Liver (tissue), 3 donors: ENCODE measurements around the gene RCBTB1.

Experiments
- JUND ChIP-seq, 2 donors: IDR thresholded peaks; 2 replicates each; pipeline ENCODE4 v1.6.1; 2016; ENCODE audit warnings: antibody characterized with exemption in 2 of 2
- YY1 ChIP-seq: IDR thresholded peaks from 2 replicates; pipeline ENCODE4 v1.6.1; 2016; ENCODE audit warnings: antibody characterized with exemption, mild to moderate bottlenecking
- TF ChIP-seq, protein P1 (sequence below): fragments of 150-350 bp; IDR thresholded peaks from 2 replicates; pipeline ENCODE4 v1.5.1; 2017; ENCODE audit warnings: improper control_type of control experiment, low read depth, low read length; ENCODE audit not compliant: missing input control
- TF ChIP-seq, protein P2 (sequence below): IDR thresholded peaks from 2 replicates; pipeline ENCODE4 v1.6.1; 2016; ENCODE audit warnings: antibody characterized with exemption
- TF ChIP-seq, protein P3 (sequence below): IDR thresholded peaks from 2 replicates; pipeline ENCODE4 v1.6.1; 2016; ENCODE audit warnings: antibody characterized with exemption
- donor health status: healthy.
- donor health status: healthy.

DNA sequence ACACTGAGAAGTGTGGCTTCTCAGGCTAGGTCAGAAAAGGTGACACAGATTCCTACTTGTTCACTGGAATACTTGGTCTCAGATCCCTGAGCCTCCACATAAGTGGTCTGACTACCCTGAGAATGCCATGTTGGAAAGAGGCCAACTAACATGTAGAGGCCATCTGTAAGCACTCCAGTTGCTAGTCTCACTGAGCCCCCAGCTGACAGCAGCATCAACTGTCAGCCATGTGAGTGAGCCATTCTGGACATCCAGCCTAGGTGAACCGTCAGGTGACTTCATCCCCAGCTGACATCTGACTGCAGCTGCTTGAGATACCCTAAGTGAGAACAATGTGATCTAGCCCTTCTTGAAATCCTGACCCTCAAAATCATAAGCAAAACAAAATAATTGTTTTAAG is 24.8 kb upstream of the RCBTB1 start:
- TF ChIP-seq YY1: no peak
- no peak for TF ChIP-seq JUND (IDR thresholded peaks at IDR 0.05)
- TF ChIP-seq, protein P1, sequence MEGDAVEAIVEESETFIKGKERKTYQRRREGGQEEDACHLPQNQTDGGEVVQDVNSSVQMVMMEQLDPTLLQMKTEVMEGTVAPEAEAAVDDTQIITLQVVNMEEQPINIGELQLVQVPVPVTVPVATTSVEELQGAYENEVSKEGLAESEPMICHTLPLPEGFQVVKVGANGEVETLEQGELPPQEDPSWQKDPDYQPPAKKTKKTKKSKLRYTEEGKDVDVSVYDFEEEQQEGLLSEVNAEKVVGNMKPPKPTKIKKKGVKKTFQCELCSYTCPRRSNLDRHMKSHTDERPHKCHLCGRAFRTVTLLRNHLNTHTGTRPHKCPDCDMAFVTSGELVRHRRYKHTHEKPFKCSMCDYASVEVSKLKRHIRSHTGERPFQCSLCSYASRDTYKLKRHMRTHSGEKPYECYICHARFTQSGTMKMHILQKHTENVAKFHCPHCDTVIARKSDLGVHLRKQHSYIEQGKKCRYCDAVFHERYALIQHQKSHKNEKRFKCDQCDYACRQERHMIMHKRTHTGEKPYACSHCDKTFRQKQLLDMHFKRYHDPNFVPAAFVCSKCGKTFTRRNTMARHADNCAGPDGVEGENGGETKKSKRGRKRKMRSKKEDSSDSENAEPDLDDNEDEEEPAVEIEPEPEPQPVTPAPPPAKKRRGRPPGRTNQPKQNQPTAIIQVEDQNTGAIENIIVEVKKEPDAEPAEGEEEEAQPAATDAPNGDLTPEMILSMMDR: no peak
- TF ChIP-seq, protein P2, sequence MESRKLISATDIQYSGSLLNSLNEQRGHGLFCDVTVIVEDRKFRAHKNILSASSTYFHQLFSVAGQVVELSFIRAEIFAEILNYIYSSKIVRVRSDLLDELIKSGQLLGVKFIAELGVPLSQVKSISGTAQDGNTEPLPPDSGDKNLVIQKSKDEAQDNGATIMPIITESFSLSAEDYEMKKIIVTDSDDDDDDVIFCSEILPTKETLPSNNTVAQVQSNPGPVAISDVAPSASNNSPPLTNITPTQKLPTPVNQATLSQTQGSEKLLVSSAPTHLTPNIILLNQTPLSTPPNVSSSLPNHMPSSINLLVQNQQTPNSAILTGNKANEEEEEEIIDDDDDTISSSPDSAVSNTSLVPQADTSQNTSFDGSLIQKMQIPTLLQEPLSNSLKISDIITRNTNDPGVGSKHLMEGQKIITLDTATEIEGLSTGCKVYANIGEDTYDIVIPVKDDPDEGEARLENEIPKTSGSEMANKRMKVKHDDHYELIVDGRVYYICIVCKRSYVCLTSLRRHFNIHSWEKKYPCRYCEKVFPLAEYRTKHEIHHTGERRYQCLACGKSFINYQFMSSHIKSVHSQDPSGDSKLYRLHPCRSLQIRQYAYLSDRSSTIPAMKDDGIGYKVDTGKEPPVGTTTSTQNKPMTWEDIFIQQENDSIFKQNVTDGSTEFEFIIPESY: no peak
- TF ChIP-seq, protein P3, sequence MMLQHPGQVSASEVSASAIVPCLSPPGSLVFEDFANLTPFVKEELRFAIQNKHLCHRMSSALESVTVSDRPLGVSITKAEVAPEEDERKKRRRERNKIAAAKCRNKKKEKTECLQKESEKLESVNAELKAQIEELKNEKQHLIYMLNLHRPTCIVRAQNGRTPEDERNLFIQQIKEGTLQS: no peak
